ENCODE measurements around the gene REV1. TPM values are rescaled to one million over a fixed set of nuclear protein-coding genes. Genes with fewer than 3 reads are reported as not detected.

Gene REV1
- total and polyA plus RNA-seq, 2 experiments from 2014 or later: 32.9 to 46.7 TPM

GRCh38 chr2:99399795-99400194 is 90.0 kb downstream of the REV1 start:
- no peak overlapping the region for H3K4me3 Mint-ChIP-seq
- H3K4me2 ChIP-seq: no peak overlapping the region
- H3K27me3 ChIP-seq (ENCODE audit: insufficient read depth): no peaks in the 10 kb centered on the region
- H3K27me3 Mint-ChIP-seq (ENCODE audit: insufficient read depth, low read depth, poor library complexity): peaks cover 10% of the 10 kb centered on the region
- peaks cover 9% of the 10 kb centered on the region; the same call in 1 of the 2 replicates for H4K20me1 ChIP-seq (replicated peaks; ENCODE audit: insufficient read depth)
- no peak for TF ChIP-seq ETS1 (IDR thresholded peaks at IDR 0.05)
- TF ChIP-seq ZNF114 (CRISPR knock-in tag; IDR thresholded peaks at IDR 0.05): no peak
- TF ChIP-seq CREB1 (CRISPR knock-in tag; IDR thresholded peaks at IDR 0.05; ENCODE audit: low read depth): no peak
- no peak for TF ChIP-seq NANOG (IDR thresholded peaks at IDR 0.05; ENCODE audit: borderline replicate concordance)
- no peak for TF ChIP-seq JUNB (IDR thresholded peaks at IDR 0.05; ENCODE audit: unreplicated experiment)
- no peak for TF ChIP-seq EZH2phosphoT487 (IDR thresholded peaks at IDR 0.05; ENCODE audit: unreplicated experiment)
- TF ChIP-seq POLR2AphosphoS5 (IDR thresholded peaks at IDR 0.05; ENCODE audit: low read depth): no peak
- no peak for TF ChIP-seq CTCF (conservative IDR thresholded peaks at IDR 0.05; ENCODE audit: low read depth in 2 of 2)
- no peak for TF ChIP-seq EZH2 (IDR thresholded peaks at IDR 0.05; ENCODE audit: low read depth, unreplicated experiment)
- no peak for TF ChIP-seq STAT1 (IDR thresholded peaks at IDR 0.05; ENCODE audit: unreplicated experiment)
- TF ChIP-seq ZNF331 (CRISPR knock-in tag; IDR thresholded peaks at IDR 0.05; ENCODE audit: low read depth): no peak
- no peak for TF ChIP-seq ZNF462 (CRISPR knock-in tag; IDR thresholded peaks at IDR 0.05)
- TF ChIP-seq REST (IDR thresholded peaks at IDR 0.05; ENCODE audit: unreplicated experiment): no peak
- peaks cover 93% of the 10 kb centered on the region for H3K36me3 Mint-ChIP-seq (ENCODE audit: low read depth)
- no peak overlapping the region for H2AFZ ChIP-seq
- no peak overlapping the region for H3K27ac Mint-ChIP-seq
- H3K9me2 ChIP-seq (ENCODE audit: insufficient read depth): no peaks in the 10 kb centered on the region
- no peak overlapping the region for H3K4me3 ChIP-seq
- H3K36me3 ChIP-seq (ENCODE audit: insufficient read depth): peaks cover 66% of the 10 kb centered on the region
- no peak for ATAC-seq
- H3F3A ChIP-seq (replicated peaks; ENCODE audit: low read depth): 0 out of 2 replicates have a peak, but pooled peaks cover 3% of the 10 kb centered on the region
- peaks cover 27% of the 10 kb centered on the region for H3K4me1 Mint-ChIP-seq
- no peaks in the 10 kb centered on the region for H3K9me3 Mint-ChIP-seq
- no peaks in the 10 kb centered on the region for H3K79me2 ChIP-seq (replicated peaks; ENCODE audit: insufficient read depth)
- H3K4me1 ChIP-seq (ENCODE audit: insufficient read depth): no peaks in the 10 kb centered on the region
- 0 out of 2 replicates have a peak overlapping the region, but pooled peaks have one; percentile 48 for H3K27ac ChIP-seq (ENCODE audit: low read depth)
- DNase-seq (ENCODE audit: low spot score): no peak

Data from GM23338 (cell line).